HepG2 (cell line): ENCODE measurements around the gene GTF2A2. TPM values are rescaled to one million over a fixed set of nuclear protein-coding genes. Genes with fewer than 3 reads are reported as not detected.
A peak's percentile ranks its signal among the peaks of the same experiment; 100 is the strongest.

ENCODE experiments used
- IKZF1 ChIP-seq: fragments of 450-650 bp; IDR thresholded peaks from 2 replicates; pipeline ENCODE4 v1.7.1; 2016
- ISL2 ChIP-seq: sonication (generic); formaldehyde crosslinking; IDR thresholded peaks from 2 replicates; pipeline ENCODE4 v1.5.0; 2020; ENCODE audit warnings: missing genetic modification reagents
- LRRFIP1 ChIP-seq: sonication (generic); formaldehyde crosslinking; conservative IDR thresholded peaks from 2 replicates; pipeline ENCODE4 v1.4.0; 2020; ENCODE audit warnings: missing genetic modification reagents
- MEIS2 ChIP-seq: sonication (generic); formaldehyde crosslinking; IDR thresholded peaks from 2 replicates; pipeline ENCODE4 v1.9.0; 2021; ENCODE audit warnings: mild to moderate bottlenecking, missing genetic modification reagents
- MNT ChIP-seq: fragments of 450-650 bp; IDR thresholded peaks from 2 replicates; pipeline ENCODE4 v1.6.1; 2016
- MXD3 ChIP-seq: IDR thresholded peaks from 2 replicates; pipeline ENCODE4 v1.6.1; 2016; ENCODE audit warnings: mild to moderate bottlenecking, missing biosample characterization, missing genetic modification reagents
- MYPOP ChIP-seq: sonication (generic); formaldehyde crosslinking; IDR thresholded peaks from 2 replicates; pipeline ENCODE4 v1.8.1; 2023; ENCODE audit warnings: mild to moderate bottlenecking, moderate library complexity, missing genetic modification reagents
- RERE ChIP-seq: IDR thresholded peaks from 2 replicates; pipeline ENCODE4 v1.6.1; 2016; ENCODE audit warnings: low read depth, missing genetic modification reagents, missing compliant biosample characterization
- SCMH1 ChIP-seq: sonication (generic); formaldehyde crosslinking; IDR thresholded peaks from 2 replicates; pipeline ENCODE4 v1.9.0; 2021; ENCODE audit warnings: missing genetic modification reagents, mild to moderate bottlenecking, borderline replicate concordance
- SMAD9 ChIP-seq: sonication (generic); formaldehyde crosslinking; IDR thresholded peaks from 2 replicates; pipeline ENCODE4 v1.5.1; 2020; ENCODE audit warnings: mild to moderate bottlenecking, missing genetic modification reagents
- ZNF121 ChIP-seq: sonication (generic); formaldehyde crosslinking; IDR thresholded peaks from 2 replicates; pipeline ENCODE4 v1.5.0; 2020; ENCODE audit warnings: mild to moderate bottlenecking, missing genetic modification reagents
- ZNF3 ChIP-seq: IDR thresholded peaks from 2 replicates; pipeline ENCODE4 v1.7.0; 2017; ENCODE audit warnings: inconsistent platforms
- ZNF335 ChIP-seq: sonication (generic); formaldehyde crosslinking; IDR thresholded peaks from 2 replicates; pipeline ENCODE4 v1.4.0; 2020; ENCODE audit warnings: missing genetic modification reagents
- ZNF446 ChIP-seq: sonication (generic); formaldehyde crosslinking; IDR thresholded peaks from 2 replicates; pipeline ENCODE4 v1.5.0; 2020; ENCODE audit warnings: mild to moderate bottlenecking, missing genetic modification reagents
- ZNF451 ChIP-seq: sonication (generic); formaldehyde crosslinking; IDR thresholded peaks from 2 replicates; pipeline ENCODE4 v1.5.0; 2020; ENCODE audit warnings: mild to moderate bottlenecking, missing genetic modification reagents
- polyA plus RNA-seq, 8 experiments: library from polyadenylated mRNA; depleted of rRNA in 3 of 8; stranded (reverse) in 7 of 8; unstranded in 1 of 8; fragments of >200 nt; fragmentation: Illumina TruSeq in 4 of 8; extraction: Trizol in 4 of 8; gene quantifications; 2 replicates each; pipeline versions ENCODE4 v1.2.1 to v1.2.3, GENCODE V29; 2011 to 2016; ENCODE audit warnings: low read depth in 4 of 8, missing spikeins in 1 of 8, mixed read lengths in 1 of 8; ENCODE audit not compliant: insufficient read depth in 1 of 8
- total RNA-seq, 5 experiments: library from RNA; depleted of rRNA; stranded (reverse); fragments of >200 nt; fragmentation: Illumina TruSeq; extraction: Trizol; gene quantifications; 2 replicates each; pipeline ENCODE4 v1.2.3, GENCODE V29; 2016; ENCODE audit warnings: low read depth in 1 of 5
- TF ChIP-seq, protein P1 (sequence below): IDR thresholded peaks from 2 replicates; pipeline ENCODE4 v1.6.1; 2012; ENCODE audit warnings: inconsistent platforms
- TF ChIP-seq, protein P2 (sequence below): sonication (generic); formaldehyde crosslinking; IDR thresholded peaks from 2 replicates; pipeline ENCODE4 v1.4.0; 2020; ENCODE audit warnings: mild to moderate bottlenecking, missing genetic modification reagents

Gene GTF2A2
- total and polyA plus RNA-seq, 2 of the 13 experiments (the other 11 are each of a cell fraction or from before 2014, with no cell fraction given), result 24.4 to 106 TPM

GRCh38 chr15:59688782-59689625 lies 31.7 kb upstream of the GTF2A2 start, which contains the start of gene BNIP2 (continued):
- TF ChIP-seq MYPOP (CRISPR knock-in tag), result 0 out of 2 replicates have a peak, but pooled peaks have one; percentile 4
- no peak; the same call in 1 of the 2 replicates for TF ChIP-seq ZNF451
- TF ChIP-seq ZNF335 (CRISPR knock-in tag), result no peak; the same call in 1 of the 2 replicates
- TF ChIP-seq SCMH1 (CRISPR knock-in tag), result no peak
- TF ChIP-seq RERE, result 0 out of 2 replicates have a peak, but pooled peaks have one; percentile 45
- no peak for TF ChIP-seq ZNF121
- peak; percentile 38; the same call in 1 of the 2 replicates for TF ChIP-seq MNT
- 0 out of 2 replicates have a peak, but pooled peaks have one; percentile 45 for TF ChIP-seq MXD3 (CRISPR knock-in tag)
- TF ChIP-seq IKZF1, result no peak
- TF ChIP-seq ISL2 (CRISPR knock-in tag), result no peak
- TF ChIP-seq SMAD9, result no peak
- TF ChIP-seq LRRFIP1 (CRISPR knock-in tag), result no peak
- TF ChIP-seq, protein P1, sequence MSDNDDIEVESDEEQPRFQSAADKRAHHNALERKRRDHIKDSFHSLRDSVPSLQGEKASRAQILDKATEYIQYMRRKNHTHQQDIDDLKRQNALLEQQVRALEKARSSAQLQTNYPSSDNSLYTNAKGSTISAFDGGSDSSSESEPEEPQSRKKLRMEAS, result peak; percentile 61
- 0 out of 2 replicates have a peak, but pooled peaks have one; percentile 68 for TF ChIP-seq ZNF446 (CRISPR knock-in tag)
- TF ChIP-seq, protein P2, sequence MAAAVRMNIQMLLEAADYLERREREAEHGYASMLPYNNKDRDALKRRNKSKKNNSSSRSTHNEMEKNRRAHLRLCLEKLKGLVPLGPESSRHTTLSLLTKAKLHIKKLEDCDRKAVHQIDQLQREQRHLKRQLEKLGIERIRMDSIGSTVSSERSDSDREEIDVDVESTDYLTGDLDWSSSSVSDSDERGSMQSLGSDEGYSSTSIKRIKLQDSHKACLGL, result peak; percentile 92
- no peak for TF ChIP-seq ZNF3 (CRISPR knock-in tag)
- TF ChIP-seq MEIS2 (CRISPR knock-in tag), result no peak
